HS-27A (cell line): ENCODE results near the gene INSM1.

Source experiments
- DNase-seq: peaks from one replicate; pipeline ENCODE4 v3.0.0-alpha.2; 2012; ENCODE audit warnings: low read depth, missing footprints

INSM1 gene

GRCh38 chr20:20393207-20394120, 25.6 kb downstream of the INSM1 start:
- no peak for DNase-seq

- no peak for DNase-seq
These were observed 27.2 kb downstream of the INSM1 start for GRCh38 chr20:20395087-20395486.

- DNase-seq, result no peak
These were observed 28.1 kb downstream of the INSM1 start for GRCh38 chr20:20395903-20396568.

- no peak for DNase-seq
These were observed 28.9 kb downstream of the INSM1 start for GRCh38 chr20:20396794-20397193.

GRCh38 chr20:20398123-20398522, 30.2 kb downstream of the INSM1 start:
- DNase-seq, result no peak

- DNase-seq, result no peak
These were observed 31.9 kb downstream of the INSM1 start for GRCh38 chr20:20399531-20400500.

- no peak for DNase-seq
These were observed 34.1 kb downstream of the INSM1 start for GRCh38 chr20:20401991-20402390.

- DNase-seq, result no peak
These were observed 36.7 kb downstream of the INSM1 start for GRCh38 chr20:20404633-20405032.

- no peak for DNase-seq
These were observed 37.7 kb downstream of the INSM1 start for GRCh38 chr20:20405623-20406022.

- DNase-seq, result no peak
These were observed 38.4 kb downstream of the INSM1 start for GRCh38 chr20:20406306-20406705.

- no peak for DNase-seq
These were observed 40.2 kb downstream of the INSM1 start for GRCh38 chr20:20407891-20408805.

GRCh38 chr20:20409331-20409730, 41.4 kb downstream of the INSM1 start:
- no peak for DNase-seq

GRCh38 chr20:20410678-20411077, 42.8 kb downstream of the INSM1 start:
- DNase-seq, result no peak

GRCh38 chr20:20411402-20411801, 43.5 kb downstream of the INSM1 start:
- DNase-seq, result no peak

- DNase-seq, result no peak
These were observed 43.9 kb downstream of the INSM1 start for GRCh38 chr20:20411836-20412235.

- no peak for DNase-seq
These were observed 44.8 kb downstream of the INSM1 start for GRCh38 chr20:20412750-20413149.

GRCh38 chr20:20413810-20414281, 45.9 kb downstream of the INSM1 start:
- no peak for DNase-seq

- DNase-seq, result no peak
These were observed 46.8 kb downstream of the INSM1 start for GRCh38 chr20:20414640-20415220.

- DNase-seq, result no peak
These were observed 47.4 kb downstream of the INSM1 start for GRCh38 chr20:20415321-20415720.

GRCh38 chr20:20417876-20418676, 50.2 kb downstream of the INSM1 start:
- DNase-seq, result no peak
